PC-3 (cell line): ENCODE measurements around the gene PAH. TPM values are rescaled to one million over a fixed set of nuclear protein-coding genes. Genes with fewer than 3 reads are reported as not detected.

Experiments used
- ATAC-seq: fragments of 200-7000 bp; cut with Tn5 transposase; 2 replicates; pipeline ENCODE4 v1.9.1; 2020; ENCODE audit warnings: mild to moderate bottlenecking, moderate library complexity
- BruUV-seq: library from RNA; stranded (reverse); fragments of 400-500 nt; replicated peaks from 2 replicates; lab custom pipeline; 2021; lab: Mats Ljungman, UMichigan
- CTCF ChIA-PET: fragments of 300-600 bp; sonication (Branson Sonifier 250); formaldehyde crosslinking; loops from one replicate; lab custom pipeline; 2022; ENCODE audit warnings: antibody characterized with exemption; lab: Charles Lee
- POLR2A ChIA-PET: fragments of 300-600 bp; sonication (Branson Sonifier 250); formaldehyde crosslinking; loops from one replicate; lab custom pipeline; 2022; ENCODE audit warnings: antibody characterized with exemption; ENCODE audit not compliant: unreplicated experiment; lab: Charles Lee
- DNase-seq: peaks from one replicate; pipeline ENCODE4 v3.0.0-alpha.2; 2015
- H2AFZ ChIP-seq: fragments of 300-600 bp; sonication (generic); 2 replicates; pipeline ENCODE4 v1.6.0; 2016; ENCODE audit warnings: antibody characterized with exemption, low read length
- H3F3A ChIP-seq: fragments of 300-600 bp; sonication (generic); one replicate; pipeline ENCODE4 v1.6.0; 2017; ENCODE audit warnings: antibody characterized with exemption, low read length, control low read depth, mild to moderate bottlenecking; ENCODE audit not compliant: unreplicated experiment
- H3K27ac ChIP-seq: fragments of 300-600 bp; sonication (generic); 2 replicates; pipeline ENCODE4 v1.5.1; 2016; ENCODE audit warnings: mild to moderate bottlenecking, low read length
- H3K27me3 ChIP-seq: fragments of 300-600 bp; sonication (generic); 2 replicates; pipeline ENCODE4 v1.6.1; 2016; ENCODE audit warnings: low read length, mixed read lengths
- H3K36me3 ChIP-seq: fragments of 300-600 bp; sonication (generic); 2 replicates; pipeline ENCODE4 v1.6.1; 2016; ENCODE audit warnings: low read depth, mixed run types, low read length, mixed read lengths
- H3K4me1 ChIP-seq: fragments of 300-600 bp; sonication (generic); 2 replicates; pipeline ENCODE4 v1.5.1; 2016; ENCODE audit warnings: low read length; ENCODE audit not compliant: insufficient read depth
- H3K4me2 ChIP-seq: fragments of 300-600 bp; sonication (generic); 2 replicates; pipeline ENCODE4 v1.6.0; 2016; ENCODE audit warnings: low read length
- H3K4me3 ChIP-seq: fragments of 300-600 bp; sonication (generic); 2 replicates; pipeline ENCODE4 v1.5.1; 2016; ENCODE audit warnings: mild to moderate bottlenecking, low read length, mixed read lengths
- H3K79me2 ChIP-seq: fragments of 300-600 bp; sonication (generic); 2 replicates; pipeline ENCODE4 v1.6.1; 2017; ENCODE audit warnings: low read length, mixed read lengths
- H3K9ac ChIP-seq: fragments of 300-600 bp; sonication (generic); 2 replicates; pipeline ENCODE4 v1.6.0; 2016; ENCODE audit warnings: mild to moderate bottlenecking, low read length
- H3K9me2 ChIP-seq: fragments of 300-600 bp; sonication (generic); replicated peaks from 2 replicates; pipeline ENCODE4 v1.6.1; 2016; ENCODE audit warnings: mixed run types, low read length, mixed read lengths
- H3K9me3 ChIP-seq: fragments of 300-600 bp; sonication (generic); 2 replicates; pipeline ENCODE4 v1.6.1; 2016; ENCODE audit warnings: low read length, mixed read lengths
- H4K20me1 ChIP-seq: fragments of 300-600 bp; sonication (generic); 2 replicates; pipeline ENCODE4 v1.6.1; 2016; ENCODE audit warnings: low read length, mixed read lengths
- EZH2 ChIP-seq: fragments of 300-600 bp; sonication (generic); IDR thresholded peaks from one replicate; pipeline ENCODE4 v1.6.1; 2017; ENCODE audit warnings: antibody characterized with exemption, mild to moderate bottlenecking, low read length; ENCODE audit not compliant: unreplicated experiment
- EZH2phosphoT487 ChIP-seq: fragments of 300-600 bp; sonication (generic); IDR thresholded peaks from 2 replicates; pipeline ENCODE4 v1.6.1; 2018; ENCODE audit warnings: mild to moderate bottlenecking, antibody characterized with exemption, low read length, borderline replicate concordance
- intact Hi-C: fragments of 100-400 bp; cut with micrococcal nuclease; formaldehyde crosslinking; loops from 2 replicates; pipeline ENCODE4 v1.9.0; 2023
- total RNA-seq: library from RNA; depleted of rRNA; stranded (reverse); fragments of >200 nt; gene quantifications from 2 replicates; pipeline ENCODE4 v1.2.3, GENCODE V29; 2014
- TF ChIP-seq, protein P1 (sequence below): fragments of 300-600 bp; sonication (generic); conservative IDR thresholded peaks from 2 replicates; pipeline ENCODE4 v1.5.1; 2017; ENCODE audit warnings: antibody characterized with exemption, low read depth, mild to moderate bottlenecking, low read length

Gene PAH
- total RNA-seq, 1 experiment from 2014 or later = not detected

DNA sequence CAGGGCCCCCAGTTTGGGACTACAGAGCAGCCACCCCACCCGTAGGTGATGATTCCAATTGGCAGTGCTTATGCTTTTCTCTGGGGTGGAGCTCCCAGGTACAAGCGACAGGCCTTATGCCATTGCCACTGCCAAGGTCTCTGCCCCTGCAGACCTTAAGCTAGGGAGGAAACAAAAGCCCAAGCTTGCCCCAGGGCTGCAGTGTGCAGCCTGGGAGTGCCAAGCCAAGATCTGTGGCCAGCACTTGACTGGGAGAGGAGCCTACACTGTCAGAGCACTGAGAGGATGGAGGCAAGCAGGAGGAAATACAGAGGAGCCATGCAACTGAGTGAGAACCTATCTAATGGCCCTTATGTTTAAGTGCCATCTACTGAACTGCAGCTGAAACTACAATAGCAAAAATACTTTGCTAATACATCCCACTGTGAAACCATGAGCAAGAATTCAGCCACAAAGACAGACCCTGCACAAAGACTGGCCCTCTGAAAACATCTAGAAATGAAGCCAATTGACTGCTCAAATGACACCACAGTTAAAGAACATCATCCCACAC, 22.7 kb upstream of the PAH start:
- H3K27me3 ChIP-seq = no peaks in the 10 kb centered on the region
- ChIA-PET POLR2A (no interaction called here), CTCF (no interaction called here)
- H4K20me1 ChIP-seq = no peaks in the 10 kb centered on the region
- no peaks in the 10 kb centered on the region for H3K4me1 ChIP-seq
- no peak overlapping the region for H3K9ac ChIP-seq
- TF ChIP-seq, protein P1, sequence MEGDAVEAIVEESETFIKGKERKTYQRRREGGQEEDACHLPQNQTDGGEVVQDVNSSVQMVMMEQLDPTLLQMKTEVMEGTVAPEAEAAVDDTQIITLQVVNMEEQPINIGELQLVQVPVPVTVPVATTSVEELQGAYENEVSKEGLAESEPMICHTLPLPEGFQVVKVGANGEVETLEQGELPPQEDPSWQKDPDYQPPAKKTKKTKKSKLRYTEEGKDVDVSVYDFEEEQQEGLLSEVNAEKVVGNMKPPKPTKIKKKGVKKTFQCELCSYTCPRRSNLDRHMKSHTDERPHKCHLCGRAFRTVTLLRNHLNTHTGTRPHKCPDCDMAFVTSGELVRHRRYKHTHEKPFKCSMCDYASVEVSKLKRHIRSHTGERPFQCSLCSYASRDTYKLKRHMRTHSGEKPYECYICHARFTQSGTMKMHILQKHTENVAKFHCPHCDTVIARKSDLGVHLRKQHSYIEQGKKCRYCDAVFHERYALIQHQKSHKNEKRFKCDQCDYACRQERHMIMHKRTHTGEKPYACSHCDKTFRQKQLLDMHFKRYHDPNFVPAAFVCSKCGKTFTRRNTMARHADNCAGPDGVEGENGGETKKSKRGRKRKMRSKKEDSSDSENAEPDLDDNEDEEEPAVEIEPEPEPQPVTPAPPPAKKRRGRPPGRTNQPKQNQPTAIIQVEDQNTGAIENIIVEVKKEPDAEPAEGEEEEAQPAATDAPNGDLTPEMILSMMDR = no peak
- TF ChIP-seq EZH2phosphoT487 (no peak), EZH2 (no peak)
- H3K4me2 ChIP-seq = no peak overlapping the region
- H2AFZ ChIP-seq = no peak overlapping the region
- DNase-seq = no peak
- no peaks in the 10 kb centered on the region for H3K79me2 ChIP-seq
- no peaks in the 10 kb centered on the region for H3F3A ChIP-seq
- no peaks in the 10 kb centered on the region for H3K9me2 ChIP-seq
- intact Hi-C loops = no loop called here
- no TSS peak for BruUV-seq
- H3K36me3 ChIP-seq = no peaks in the 10 kb centered on the region
- no peak overlapping the region for H3K4me3 ChIP-seq
- no peaks in the 10 kb centered on the region for H3K9me3 ChIP-seq
- H3K27ac ChIP-seq = no peak overlapping the region
- no peak for ATAC-seq

DNA sequence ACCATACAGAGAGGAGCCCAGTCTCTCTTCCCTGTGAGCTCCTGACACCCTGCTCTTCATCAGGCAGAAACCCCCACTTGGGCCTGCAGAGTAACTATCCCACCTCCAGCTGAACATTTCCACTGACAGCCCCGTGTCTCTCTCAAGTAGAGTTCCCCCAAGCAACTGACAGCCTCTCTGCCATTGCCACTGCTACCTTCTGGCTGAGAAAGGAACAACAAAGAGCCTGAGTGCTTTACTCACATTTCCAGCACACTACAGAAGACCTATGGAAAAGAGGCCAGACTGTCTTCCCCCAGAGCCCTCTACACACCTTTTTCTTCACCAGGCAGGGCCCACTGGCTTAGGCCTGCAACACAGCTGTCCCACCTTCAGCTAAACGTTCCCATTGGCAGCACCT, 22.0 kb upstream of the PAH start:
- TF ChIP-seq EZH2 = no peak
- TF ChIP-seq, protein P1 = no peak
- Histone ChIP-seq H3K9me3 (no peaks in the 10 kb centered on the region), H3K36me3 (no peaks in the 10 kb centered on the region), H4K20me1 (no peaks in the 10 kb centered on the region), H3K27me3 (no peaks in the 10 kb centered on the region), H3K27ac (no peak overlapping the region), H3K4me1 (no peaks in the 10 kb centered on the region), H3K9me2 (no peaks in the 10 kb centered on the region), H2AFZ (no peak overlapping the region), H3K4me3 (no peak overlapping the region), H3K79me2 (no peaks in the 10 kb centered on the region), H3K4me2 (no peak overlapping the region), H3K9ac (no peak overlapping the region), H3F3A (no peaks in the 10 kb centered on the region)
- intact Hi-C loops = no loop called here
- POLR2A ChIA-PET = no interaction called here
- ATAC-seq = no peak
- no peak for DNase-seq
- BruUV-seq = no TSS peak
- CTCF ChIA-PET = no interaction called here

DNA sequence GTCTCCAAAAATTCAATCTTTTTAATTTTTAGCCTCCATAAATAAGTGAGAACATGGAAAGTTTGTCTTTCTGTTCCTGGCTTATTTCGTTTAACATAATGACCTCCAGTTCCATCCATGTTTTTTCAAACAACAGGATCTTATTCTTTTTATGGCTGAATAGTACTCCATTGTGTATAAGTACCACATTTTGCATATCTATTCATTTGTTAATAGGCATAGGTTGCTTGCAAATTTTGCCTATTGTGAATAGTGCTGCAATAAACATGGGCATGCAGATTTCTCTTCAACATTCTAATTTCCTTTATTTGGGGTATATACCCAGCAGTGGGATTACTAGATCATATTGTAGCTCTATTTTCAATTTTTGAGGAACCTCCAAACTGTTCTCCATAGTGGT, 16.1 kb upstream of the PAH start:
- Histone ChIP-seq H3K27ac (no peak overlapping the region), H3K4me2 (no peak overlapping the region), H2AFZ (no peak overlapping the region), H3F3A (no peaks in the 10 kb centered on the region), H3K9me2 (no peaks in the 10 kb centered on the region), H3K4me1 (no peaks in the 10 kb centered on the region), H3K27me3 (no peaks in the 10 kb centered on the region), H3K79me2 (no peaks in the 10 kb centered on the region), H3K36me3 (no peaks in the 10 kb centered on the region), H3K4me3 (no peak overlapping the region), H4K20me1 (no peaks in the 10 kb centered on the region), H3K9ac (no peak overlapping the region), H3K9me3 (no peaks in the 10 kb centered on the region)
- intact Hi-C loops = no loop called here
- POLR2A ChIA-PET = no interaction called here
- BruUV-seq = no TSS peak
- ATAC-seq = no peak
- CTCF ChIA-PET = no interaction called here
- TF ChIP-seq EZH2phosphoT487 = no peak
- TF ChIP-seq EZH2 = no peak
- TF ChIP-seq, protein P1 = no peak
- no peak for DNase-seq
